GM19324 (cell line): ENCODE data around the gene RNASE7.

ENCODE experiments used
- ATAC-seq: cut with Tn5 transposase; IDR thresholded peaks from one replicate; pipeline ENCODE4 v1.9.1; 2021; ENCODE audit warnings: mild to moderate bottlenecking, moderate library complexity; ENCODE audit not compliant: unreplicated experiment, low FRiP score

Gene RNASE7

GRCh38 chr14:21042918-21043317 is 756 bp downstream of the RNASE7 start:
- no peak for ATAC-seq

- ATAC-seq: no peak
Observed at GRCh38 chr14:21043387-21043973, 1.3 kb downstream of the RNASE7 start.

- no peak for ATAC-seq
Observed at GRCh38 chr14:21043974-21044618, 1.9 kb downstream of the RNASE7 start.

- no peak for ATAC-seq
Observed at GRCh38 chr14:21047378-21047781, 5.2 kb downstream of the RNASE7 start.

- no peak for ATAC-seq
Observed at GRCh38 chr14:21048638-21049037, 6.5 kb downstream of the RNASE7 start.

GRCh38 chr14:21049271-21049673 is 7.1 kb downstream of the RNASE7 start:
- no peak for ATAC-seq

GRCh38 chr14:21050597-21050996 is 8.4 kb downstream of the RNASE7 start:
- no peak for ATAC-seq

GRCh38 chr14:21053184-21054122 is 11.3 kb downstream of the RNASE7 start:
- ATAC-seq: no peak

- ATAC-seq: no peak
Observed at GRCh38 chr14:21054123-21054767, 12.1 kb downstream of the RNASE7 start.

GRCh38 chr14:21054768-21055145 is 12.6 kb downstream of the RNASE7 start:
- ATAC-seq: no peak

GRCh38 chr14:21055432-21056117 is 13.4 kb downstream of the RNASE7 start:
- ATAC-seq: no peak

- ATAC-seq: no peak
Observed at GRCh38 chr14:21056520-21057163, 14.5 kb downstream of the RNASE7 start.

GRCh38 chr14:21057803-21058675 is 15.9 kb downstream of the RNASE7 start, which contains the start of gene RNASE8:
RNASE8 (plus strand) TSS chr14:21057822; CDS start chr14:21057893, 71 bp downstream.
- ATAC-seq: no peak

GRCh38 chr14:21058903-21059302 is 16.7 kb downstream of the RNASE7 start:
- ATAC-seq: no peak

- ATAC-seq: no peak
Observed at GRCh38 chr14:21059842-21060613, 17.9 kb downstream of the RNASE7 start.

GRCh38 chr14:21060614-21061346 is 18.6 kb downstream of the RNASE7 start:
- ATAC-seq: no peak

GRCh38 chr14:21061347-21061668 is 19.1 kb downstream of the RNASE7 start:
- ATAC-seq: no peak

- ATAC-seq: no peak
Observed at GRCh38 chr14:21063479-21063878, 21.3 kb downstream of the RNASE7 start.
